Stimulated activated CD4-positive, alpha-beta T cell treated with anti-CD3 and anti-CD28 coated beads, Interleukin-15, amount 100 ng/mL, for 48 hours (primary cell): ENCODE measurements around the gene PYGO2.
A peak's percentile ranks its signal among the peaks of the same experiment; 100 is the strongest.
"Not testable (repeated sequence)": the region's sequence is repeated elsewhere in the genome, so short reads cannot be mapped to it uniquely, and the experiment has no call there.

ENCODE experiments used
- DNase-seq, 2 donors: peaks; one replicate each; pipeline ENCODE4 v3.0.0-alpha.2; 2020; ENCODE audit warnings: low read depth in 2 of 2

The PYGO2 gene

GRCh38 chr1:154978360-154978759 is 16.8 kb upstream of the PYGO2 start:
- no peak for DNase-seq

- not testable (repeated sequence) for DNase-seq
Observed at GRCh38 chr1:154977762-154978161, 16.2 kb upstream of the PYGO2 start.

- peak in 1 of 2 donors; percentile 48 for DNase-seq
Observed at GRCh38 chr1:154975409-154976059, 14.0 kb upstream of the PYGO2 start.

- DNase-seq: peak; percentile 89 to 93
Observed at GRCh38 chr1:154974808-154975408, 13.3 kb upstream of the PYGO2 start.

GRCh38 chr1:154974102-154974807 is 12.7 kb upstream of the PYGO2 start, which contains the start of gene CKS1B:
Gene CKS1B, plus strand, starts transcription at chr1:154974681. Its CDS starts 65 bp downstream, at chr1:154974746.
- peak; percentile 89 to 94 for DNase-seq

DNA sequence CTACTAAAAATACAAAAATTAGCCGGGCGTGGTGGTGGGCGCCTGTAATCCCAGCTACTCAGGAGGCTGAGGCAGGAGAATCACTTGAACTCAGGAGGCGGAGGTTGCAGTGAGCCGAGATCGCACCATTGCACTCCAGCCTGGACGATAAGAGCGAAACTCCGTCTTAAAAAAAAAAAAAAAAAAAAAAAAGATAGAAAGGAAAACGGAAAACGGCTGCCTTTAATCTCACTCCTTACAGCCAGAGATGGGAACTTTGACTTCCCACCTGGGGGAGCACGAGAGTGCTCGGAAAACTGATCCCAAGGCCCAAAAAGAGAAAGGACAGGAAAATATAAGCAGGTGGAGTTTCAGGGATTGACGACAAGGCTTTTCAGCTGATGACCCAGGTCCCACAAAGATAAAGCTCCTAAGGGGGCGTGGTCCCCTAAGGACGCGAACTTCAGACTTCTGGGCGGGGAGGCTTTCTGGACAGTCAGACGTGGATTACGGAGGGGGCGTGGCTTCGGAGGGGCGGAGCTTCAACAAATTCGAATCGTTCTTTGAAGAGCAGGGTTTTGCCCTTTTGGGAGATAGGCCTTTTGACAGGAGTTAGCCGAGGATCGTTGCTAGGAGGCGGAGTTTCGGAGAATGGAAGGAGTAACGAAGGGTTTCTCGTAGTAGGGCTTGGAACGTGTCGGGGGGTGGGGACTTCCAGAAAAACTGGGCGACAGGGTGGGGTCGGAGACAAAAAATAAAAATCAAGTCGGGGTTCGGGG is 11.9 kb upstream of the PYGO2 start:
- DNase-seq: peak; percentile 92 to 95

DNA sequence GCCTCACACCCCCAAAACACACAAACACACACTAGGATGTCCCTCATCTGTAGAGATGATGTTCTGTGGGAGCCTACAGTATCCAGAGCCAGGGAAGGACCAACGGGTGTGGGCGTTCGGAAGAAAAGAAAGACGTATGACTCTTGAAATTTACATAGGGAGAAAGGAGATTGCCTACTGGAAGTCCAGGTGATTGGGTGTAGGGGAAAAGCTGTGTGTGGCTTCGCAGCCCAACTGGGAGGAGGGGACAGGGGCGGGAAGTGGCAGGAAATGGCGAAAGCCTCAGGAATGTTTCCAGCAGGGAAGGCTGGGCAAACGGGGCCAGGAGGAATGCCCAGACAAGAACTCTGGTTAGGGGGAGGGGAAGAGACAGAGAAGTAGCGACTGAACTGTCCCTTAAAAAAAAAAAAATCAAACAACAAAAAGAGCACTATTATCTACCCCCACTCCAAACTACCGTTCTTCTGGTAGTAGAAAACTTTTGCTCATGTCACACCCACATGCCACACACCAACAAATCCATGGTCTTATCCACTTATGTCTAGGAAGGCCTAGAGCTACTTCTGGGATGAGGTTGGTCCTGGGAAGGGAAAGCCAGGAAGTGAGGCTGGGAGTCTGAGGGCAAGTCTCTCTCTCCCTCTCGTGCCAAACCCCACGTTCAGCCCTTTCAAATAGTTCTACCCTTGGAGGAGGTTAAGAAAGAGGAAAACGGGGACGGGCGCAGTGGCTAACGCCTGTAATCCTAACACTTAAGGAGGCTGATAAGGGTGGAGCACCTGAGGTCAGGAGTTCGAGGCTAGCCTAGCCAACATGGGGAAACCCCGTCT is 11.1 kb upstream of the PYGO2 start:
- no peak for DNase-seq

GRCh38 chr1:154972213-154972516 is 10.6 kb upstream of the PYGO2 start:
- DNase-seq: no peak

DNA sequence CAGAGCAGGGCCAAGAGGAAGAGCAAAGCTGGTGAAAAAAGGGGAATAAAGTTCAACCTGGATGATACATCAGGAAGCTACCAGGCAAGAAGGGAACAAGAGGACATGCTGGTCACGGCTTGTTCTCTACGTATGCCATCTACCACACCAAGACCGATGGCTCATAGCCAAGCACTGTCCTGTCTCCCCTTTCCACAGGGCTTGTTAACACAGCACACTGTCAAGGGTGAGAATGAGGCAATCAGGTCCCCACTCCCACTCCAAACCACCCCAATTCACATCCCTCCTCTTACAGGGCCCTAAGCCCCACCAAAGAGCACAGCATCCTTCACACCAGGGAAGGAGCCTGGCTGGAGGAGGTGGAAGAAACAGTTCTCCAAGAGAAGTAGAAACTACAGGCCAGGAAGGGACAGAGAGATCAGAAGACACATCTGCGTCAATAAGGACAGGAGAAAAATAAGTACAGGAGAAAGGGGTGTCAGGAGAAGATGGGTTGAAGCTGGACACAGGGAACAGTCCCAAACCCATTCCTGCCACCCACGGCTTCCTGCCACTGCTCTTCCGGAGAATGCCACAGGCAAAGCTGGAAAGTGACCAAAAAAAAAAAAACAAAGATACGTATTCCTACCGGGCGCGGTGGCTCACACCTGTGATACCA is 9.9 kb upstream of the PYGO2 start:
- DNase-seq: no peak

- DNase-seq: peak in 1 of 2 donors; percentile 31
Observed at GRCh38 chr1:154970631-154971340, 9.2 kb upstream of the PYGO2 start, which contains the start of gene SHC1. Gene SHC1, minus strand, starts transcription at chr1:154970747. Its CDS starts 221 bp downstream, at chr1:154970526.

- no peak for DNase-seq
Observed at GRCh38 chr1:154969860-154970452, 8.4 kb upstream of the PYGO2 start.

DNA sequence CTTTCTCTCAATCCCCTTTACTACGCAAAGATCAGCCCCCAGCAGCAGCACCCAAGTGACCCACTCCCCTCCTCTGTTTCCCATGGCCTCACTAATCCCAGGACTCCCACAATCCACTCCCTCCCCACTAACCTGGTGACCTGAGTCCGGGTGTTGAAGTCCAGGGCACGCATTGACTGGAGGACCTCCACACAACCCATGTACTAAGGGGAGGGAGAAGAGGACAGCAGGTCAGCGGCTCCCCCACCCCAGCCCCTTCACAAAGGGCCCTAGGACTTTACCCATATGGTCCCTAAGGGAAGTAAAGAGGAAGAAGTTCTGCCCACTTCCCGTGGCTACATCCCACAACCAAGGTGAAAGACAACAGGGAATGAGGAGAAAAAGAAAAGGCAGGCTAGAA is 7.7 kb upstream of the PYGO2 start:
- DNase-seq: no peak

- no peak for DNase-seq
Observed at GRCh38 chr1:154968731-154969130, 7.1 kb upstream of the PYGO2 start.

GRCh38 chr1:154967331-154967950 is 5.9 kb upstream of the PYGO2 start:
- DNase-seq: no peak

GRCh38 chr1:154966111-154966510 is 4.5 kb upstream of the PYGO2 start:
- DNase-seq: no peak

GRCh38 chr1:154964359-154964758 is 2.8 kb upstream of the PYGO2 start:
- no peak for DNase-seq

- DNase-seq: no peak
Observed at GRCh38 chr1:154963643-154964042, 2.1 kb upstream of the PYGO2 start.

DNA sequence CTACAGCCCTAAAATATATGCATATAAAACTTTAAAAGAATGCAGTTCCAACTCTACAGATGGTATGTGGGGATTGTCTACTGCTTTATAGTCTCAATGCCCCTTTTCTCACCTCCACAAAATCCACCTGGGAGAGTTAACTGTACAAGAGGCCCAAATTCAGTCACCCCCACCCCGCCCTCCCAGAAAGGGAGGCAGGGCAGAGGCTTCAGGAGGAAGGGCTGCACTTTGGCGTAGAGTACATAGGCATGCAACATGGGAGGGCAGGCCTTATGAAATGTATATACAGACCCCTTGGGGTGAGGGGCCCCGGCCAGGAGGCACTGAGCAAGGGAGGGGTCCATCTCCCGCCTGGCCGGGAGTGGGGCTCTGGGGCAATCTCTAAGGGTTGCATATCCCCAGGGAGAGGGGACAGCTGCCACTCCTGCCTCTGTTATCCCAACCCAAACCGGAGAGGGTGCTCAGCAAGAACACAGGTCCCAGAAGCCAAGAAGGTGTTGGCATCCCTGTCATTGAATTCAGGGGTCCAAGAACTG is 1.3 kb upstream of the PYGO2 start:
- DNase-seq: no peak

DNA sequence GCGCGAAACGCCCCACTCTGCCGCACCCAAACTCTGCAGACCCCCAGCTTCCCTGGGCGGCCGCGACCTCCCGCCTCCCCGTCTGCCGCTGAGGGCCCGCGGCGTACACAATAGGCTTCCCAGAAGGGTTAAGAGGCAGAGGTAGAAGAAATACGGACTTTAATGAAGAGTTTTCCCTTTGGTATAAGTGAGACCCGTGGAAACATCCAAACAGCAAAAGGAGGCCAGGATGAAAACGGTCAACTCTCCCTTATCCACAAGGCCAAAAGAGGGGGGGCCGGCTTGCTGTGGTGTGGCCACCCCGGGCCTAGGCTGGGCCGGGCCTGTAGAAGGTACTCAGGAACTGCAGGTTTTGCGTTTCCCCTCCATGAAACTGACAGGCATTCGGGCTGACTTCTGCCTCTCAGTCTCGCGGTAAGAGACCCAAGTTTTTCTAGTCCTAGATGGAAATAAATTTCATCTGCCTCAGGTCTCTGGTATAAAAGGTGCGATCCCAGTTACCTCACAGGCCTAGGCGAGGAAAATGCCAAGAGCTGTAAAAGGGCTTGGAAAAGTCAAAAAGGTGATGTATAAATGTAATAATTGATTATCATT is 671 bp upstream of the PYGO2 start:
- DNase-seq: no peak
